GM19240 (cell line): ENCODE measurements around the gene U2AF2.

Experiments used
- DNase-seq: peaks from one replicate; pipeline ENCODE4 v3.0.0; 2011; ENCODE audit warnings: low spot score; ENCODE audit not compliant: insufficient read length

The U2AF2 gene

DNA sequence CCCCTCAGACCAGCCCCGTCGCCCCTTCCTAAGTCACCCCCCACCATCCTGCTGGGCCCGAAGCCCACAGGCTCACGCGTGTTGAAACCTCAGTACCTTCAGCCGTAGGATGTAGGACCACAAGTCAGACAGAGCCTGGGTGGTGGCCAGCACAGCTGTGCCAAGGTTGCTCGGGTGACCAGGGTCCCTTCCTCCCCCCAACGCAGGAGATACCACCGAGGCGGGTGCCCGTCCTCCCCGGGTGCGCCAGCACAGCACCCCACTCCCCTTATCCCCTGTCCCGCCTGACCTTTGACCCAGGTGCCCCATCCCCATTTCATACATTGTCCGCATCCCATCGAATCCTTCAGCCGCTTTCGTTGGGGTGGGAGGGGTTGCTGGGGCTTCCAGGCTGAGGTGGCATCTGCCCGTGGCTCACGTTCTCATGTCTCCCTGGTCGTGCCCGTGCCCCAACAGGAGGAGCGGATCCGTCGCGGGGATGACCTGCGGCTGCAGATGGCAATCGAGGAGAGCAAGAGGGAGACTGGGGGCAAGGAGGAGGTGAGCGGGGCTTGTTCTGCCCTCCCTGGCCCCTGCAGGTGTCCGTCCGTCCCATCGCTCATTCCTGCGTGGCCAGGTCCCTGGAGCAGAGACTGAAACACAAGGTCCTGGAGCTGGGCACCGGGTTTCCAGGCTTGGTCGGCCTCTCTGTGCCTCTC is 34.7 kb downstream of the U2AF2 start:
- DNase-seq: no peak

DNA sequence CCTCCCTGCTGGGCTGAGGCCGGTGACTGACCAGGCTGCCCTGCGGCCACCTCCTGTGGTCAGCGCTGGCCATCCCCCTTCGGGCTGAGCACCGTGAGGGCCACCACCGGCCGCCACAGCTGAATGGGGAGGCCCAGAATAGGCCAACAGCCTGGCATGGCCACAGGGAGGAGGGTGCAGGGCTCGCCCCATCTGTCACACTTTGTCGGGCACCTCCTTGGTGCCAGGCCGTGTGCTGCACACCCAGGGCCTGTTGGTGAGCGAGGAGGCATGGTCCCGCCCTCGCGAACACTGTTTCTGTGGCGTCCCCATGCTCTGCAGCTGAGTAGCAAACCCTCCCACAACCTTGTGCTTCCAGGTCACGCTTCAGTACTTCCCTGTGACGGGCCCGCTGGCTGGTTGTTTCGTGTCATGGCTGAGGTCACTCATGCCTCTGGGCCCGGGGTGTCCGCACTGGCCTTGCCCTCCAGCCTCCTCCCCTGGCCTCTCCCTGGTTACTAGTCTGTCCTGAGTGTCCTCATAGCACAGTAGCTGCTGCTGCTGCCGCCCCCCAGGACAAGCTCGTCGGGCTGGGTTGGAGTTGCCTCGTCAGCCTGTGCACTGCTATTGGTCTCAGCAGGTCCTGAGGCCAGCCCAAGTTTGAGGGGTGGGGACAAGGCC is 35.4 kb downstream of the U2AF2 start:
- DNase-seq: no peak

DNA sequence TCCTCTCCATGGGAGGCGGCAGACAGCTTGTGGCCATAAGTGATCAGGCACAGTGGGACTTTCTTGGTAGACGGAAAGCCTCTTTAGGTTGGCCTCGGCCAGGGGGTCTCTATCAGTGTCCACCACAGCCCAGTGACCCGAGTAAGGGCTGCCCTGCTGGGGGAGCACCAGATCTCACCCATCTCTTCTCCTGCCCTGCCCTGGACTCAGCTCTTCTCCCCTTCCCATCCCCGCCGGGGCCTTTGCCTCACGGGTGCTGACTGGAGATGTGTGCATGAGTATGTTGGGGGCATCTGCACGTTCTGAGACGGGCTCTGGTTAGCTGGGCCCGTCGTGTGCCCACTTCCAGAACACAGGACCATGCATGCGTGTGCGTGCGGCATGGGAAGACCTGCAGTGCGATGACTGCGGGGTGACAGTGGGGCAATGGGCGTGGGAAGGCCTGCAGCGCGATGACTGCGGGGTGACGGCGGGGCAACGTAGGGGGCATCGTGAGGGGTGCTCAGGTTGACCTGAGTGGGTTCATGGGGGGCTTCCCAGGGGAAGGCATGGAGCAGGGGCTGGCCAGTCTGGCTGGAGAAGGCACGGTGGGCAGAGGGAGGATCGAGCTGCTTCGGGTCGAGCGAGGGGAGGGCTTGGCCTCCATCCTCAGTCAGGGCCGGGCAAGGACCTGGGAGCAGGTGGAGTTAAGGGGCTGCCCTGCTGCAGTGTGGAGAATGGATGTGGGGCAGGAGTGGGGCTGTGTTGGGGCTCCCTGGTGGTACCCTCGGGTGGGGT is 36.1 kb downstream of the U2AF2 start:
- DNase-seq: no peak

DNA sequence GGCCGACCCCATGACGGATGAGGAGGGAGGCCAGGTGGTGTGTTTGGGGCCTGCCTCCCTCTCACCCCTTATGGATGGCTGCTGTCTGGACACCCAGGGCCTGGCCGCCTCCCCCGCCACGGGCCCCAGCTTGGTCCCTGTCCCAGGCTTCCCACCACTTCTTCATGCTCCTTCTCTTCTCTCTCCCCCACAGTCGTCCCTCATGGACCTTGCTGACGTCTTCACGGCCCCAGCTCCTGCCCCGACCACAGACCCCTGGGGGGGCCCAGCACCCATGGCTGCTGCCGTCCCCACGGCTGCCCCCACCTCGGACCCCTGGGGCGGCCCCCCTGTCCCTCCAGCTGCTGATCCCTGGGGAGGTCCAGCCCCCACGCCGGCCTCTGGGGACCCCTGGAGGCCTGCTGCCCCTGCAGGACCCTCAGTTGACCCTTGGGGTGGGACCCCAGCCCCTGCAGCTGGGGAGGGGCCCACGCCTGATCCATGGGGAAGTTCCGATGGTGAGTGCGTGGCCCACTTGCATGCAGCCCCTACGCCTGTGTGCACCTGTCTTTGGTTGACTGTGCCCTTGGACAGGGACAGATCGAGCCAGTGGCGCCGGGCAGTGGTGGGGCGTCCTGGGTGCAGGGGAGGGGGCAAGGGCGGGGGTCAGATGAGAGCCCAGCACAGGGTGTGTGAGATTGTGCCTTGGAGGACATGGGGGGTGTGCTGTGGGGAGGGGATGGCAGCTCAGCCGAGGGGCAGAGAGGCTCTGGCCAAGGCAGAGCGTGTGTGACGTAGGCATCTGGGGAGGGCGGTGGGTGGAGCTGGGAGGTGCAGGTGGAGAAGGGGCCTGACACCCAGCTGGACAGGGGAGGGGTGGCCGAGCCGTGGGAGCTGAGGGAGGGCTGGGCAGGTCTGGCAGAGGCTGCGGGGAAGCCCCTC is 37.0 kb downstream of the U2AF2 start:
- DNase-seq: no peak

DNA sequence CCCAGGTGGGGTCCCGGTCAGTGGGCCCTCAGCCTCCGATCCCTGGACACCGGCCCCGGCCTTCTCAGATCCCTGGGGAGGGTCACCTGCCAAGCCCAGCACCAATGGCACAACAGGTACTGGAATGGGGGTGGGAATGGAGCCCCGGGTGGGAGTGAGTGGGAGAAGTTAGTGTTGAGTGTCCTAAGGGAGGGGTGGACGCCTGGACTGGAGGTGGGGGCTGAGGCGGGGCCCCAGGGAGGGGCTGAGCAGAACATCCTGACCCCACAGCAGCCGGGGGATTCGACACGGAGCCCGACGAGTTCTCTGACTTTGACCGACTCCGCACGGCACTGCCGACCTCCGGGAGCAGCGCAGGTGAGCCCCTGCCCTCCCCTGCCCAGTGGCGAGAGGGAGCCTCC is 37.8 kb downstream of the U2AF2 start:
- no peak for DNase-seq

DNA sequence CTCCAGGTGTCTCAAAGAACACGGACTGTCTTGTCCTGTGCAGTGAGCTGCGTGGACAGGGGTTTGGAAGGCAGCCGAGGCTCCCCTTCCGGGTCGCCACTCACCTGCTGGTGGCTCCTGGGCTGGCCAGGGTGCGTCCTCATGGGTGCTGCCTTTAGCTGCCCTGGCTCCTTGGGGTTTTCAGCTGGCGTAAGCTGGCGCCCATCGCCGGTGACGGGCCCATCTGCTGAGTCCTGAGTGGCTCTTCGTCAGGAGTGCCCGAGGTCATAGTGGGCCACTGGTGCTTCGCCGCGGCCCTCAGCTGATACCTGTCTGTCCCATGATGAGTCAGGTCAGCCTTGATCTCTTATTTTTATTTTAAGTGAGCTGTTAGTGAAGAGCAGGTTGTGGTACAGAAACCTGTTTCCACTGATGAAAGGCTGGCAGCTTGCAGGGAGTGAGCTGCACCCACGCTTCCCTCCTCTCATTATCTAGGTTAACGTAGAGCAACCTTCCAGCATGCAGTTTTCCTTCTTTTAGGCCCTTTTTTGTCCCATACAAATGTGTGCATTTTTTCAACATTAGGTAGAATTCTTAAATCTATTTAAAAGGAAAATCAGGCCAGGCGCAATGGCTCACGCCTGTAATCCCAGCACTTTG is 38.6 kb downstream of the U2AF2 start:
- no peak for DNase-seq

DNA sequence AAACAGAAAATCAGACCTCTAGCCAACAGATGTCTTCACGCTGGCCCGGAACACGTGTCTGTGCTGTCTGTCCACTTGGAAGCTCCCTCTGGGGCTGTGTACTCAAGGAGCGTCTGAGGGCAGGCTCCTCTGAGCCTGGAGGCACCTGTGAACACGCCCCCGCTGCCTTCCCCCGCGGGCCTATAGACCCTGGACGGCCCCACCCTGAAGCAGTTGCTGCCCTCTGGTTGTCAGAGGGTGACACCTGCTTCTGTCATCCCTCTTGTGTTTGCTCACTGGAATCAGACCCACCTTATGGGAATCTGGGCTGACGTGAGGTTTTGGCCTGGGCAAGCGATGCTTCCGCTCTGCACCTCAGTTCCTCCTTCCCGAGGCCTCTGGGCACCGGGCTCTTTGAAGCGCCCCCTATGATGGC is 39.4 kb downstream of the U2AF2 start:
- no peak for DNase-seq

DNA sequence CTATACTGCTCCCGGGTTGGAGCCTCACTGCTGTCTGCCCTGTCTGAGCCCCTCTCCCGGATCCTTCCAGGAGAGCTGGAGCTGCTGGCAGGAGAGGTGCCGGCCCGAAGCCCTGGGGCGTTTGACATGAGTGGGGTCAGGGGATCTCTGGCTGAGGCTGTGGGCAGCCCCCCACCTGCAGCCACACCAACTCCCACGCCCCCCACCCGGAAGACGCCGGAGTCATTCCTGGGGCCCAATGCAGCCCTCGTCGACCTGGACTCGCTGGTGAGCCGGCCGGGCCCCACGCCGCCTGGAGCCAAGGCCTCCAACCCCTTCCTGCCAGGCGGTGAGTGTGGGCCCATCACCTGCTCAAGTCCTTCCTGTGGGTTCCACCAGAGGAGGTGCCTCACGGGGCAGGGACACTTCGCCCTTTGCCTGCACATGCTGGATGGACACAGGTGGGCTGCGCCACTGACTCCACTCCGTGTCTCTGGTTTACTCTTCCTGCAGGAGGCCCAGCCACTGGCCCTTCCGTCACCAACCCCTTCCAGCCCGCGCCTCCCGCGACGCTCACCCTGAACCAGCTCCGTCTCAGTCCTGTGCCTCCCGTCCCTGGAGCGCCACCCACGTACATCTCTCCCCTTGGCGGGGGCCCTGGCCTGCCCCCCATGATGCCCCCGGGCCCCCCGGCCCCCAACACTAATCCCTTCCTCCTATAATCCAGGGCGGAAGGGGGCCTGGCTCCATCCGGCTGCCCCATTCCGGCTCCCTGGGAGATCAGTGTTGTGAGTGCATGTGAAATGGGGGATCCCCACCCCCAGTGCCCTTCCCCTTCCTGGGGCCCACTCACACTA is 40.0 kb downstream of the U2AF2 start:
- no peak for DNase-seq

DNA sequence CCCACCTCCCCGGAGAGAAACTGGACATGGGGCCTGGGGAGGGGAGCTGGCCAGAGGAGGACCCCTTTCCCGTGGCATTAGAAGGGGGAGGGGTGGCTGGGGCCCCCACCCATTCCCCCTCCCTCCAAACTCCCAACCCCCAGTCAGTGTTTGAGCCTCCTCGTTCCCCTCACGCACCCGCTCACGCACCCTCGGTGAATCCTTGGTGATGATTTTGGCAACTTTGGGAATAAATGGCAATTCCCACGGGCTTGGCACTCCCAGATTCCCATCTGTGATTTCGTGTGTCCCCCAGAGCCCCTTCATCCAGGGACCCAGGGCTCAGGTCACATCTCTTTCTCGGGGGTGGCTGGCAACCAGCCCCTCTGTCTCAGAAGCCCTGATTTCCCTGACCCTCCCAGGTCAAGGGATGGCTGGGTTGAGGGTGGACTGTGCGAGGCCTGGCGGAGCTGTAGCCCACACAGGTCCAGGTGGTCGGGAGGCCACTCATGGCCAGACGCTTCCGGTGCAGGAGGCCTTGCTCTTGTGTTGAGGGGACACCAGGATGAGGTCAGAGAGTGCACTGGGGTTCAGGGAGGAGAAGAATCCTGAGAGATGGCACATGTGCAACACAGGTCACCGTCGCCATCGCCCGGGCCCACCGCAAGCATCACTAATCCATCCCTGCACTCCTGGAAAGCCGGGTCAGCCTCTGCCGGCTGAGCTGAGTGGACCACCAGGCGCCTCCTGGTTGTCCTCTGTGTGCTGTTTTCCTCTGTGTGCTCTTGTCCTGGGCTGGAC is 40.9 kb downstream of the U2AF2 start:
- DNase-seq: no peak

DNA sequence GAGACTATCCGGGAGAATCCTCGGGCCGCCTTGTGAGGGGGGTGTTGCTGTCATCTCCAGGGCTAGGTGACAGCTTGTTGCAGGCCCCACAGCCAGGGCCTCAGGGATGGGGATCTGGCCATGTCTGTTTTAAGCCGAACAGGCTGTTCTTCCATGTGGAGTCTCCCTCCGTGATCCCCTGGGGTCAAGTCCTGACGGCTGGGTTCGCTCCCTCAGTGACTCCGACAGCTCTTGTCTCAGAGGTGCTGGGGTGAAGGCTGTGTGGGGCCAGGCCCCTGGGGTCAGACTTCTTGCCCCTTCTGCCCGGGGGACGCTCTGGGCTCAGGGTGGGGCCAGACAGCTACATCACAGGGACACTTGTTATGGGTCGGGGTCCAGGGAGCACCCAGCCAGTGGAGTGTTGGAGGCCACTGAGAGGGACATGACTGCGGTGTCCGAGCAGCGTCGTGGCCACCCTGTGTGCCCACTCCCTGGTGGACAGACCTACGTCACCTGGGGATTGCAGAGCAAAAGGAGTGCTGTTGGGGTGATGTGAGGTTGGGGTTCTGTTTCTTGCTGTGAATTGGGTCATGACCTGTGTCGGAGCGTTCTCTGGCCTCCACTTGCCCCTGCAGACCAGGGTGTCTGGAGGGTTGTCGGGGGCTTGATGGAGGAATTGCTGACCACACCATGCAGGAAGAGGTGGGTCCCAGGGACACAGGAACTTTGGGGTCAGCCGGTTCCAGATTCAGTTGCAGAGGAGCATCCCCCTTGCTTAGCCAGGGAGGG is 41.6 kb downstream of the U2AF2 start:
- no peak for DNase-seq

DNA sequence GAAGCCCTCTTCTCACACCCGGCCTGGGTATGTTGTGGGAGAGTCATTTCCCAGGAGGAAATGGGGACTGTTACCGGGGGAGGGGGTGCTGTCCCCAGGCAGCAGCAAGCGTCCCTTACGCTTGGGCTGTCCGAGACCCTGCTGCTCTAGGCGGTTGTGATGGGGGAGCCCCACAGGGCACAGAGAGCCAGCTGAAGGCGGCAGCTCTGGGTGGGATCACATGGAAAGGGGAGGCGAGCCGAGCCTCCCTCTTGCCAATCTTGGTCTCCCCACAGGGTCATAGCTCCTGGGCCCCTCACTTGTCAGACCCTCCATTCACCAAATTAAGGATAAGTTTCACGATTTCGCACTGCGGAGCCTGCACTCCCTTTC is 42.2 kb downstream of the U2AF2 start:
- DNase-seq: no peak

DNA sequence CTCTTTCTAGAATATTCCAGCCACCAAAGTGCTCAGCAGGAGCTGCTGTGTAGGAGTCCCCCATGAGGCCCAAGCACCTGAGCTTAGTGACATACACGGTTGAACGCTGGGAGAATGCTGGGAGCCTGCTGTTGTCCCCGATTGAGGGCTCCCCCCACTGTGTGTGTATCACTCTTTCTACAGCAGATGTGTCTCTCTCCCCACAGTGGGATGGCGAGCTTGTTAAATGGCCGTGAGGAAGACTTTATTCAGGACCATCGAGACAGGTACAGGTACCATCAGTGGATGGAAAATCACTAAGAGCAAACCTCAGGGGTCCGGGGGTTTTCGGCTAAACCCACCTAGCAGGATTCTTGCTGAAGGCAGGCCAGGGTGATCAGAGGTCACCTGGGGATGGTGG is 42.9 kb downstream of the U2AF2 start:
- DNase-seq: no peak

DNA sequence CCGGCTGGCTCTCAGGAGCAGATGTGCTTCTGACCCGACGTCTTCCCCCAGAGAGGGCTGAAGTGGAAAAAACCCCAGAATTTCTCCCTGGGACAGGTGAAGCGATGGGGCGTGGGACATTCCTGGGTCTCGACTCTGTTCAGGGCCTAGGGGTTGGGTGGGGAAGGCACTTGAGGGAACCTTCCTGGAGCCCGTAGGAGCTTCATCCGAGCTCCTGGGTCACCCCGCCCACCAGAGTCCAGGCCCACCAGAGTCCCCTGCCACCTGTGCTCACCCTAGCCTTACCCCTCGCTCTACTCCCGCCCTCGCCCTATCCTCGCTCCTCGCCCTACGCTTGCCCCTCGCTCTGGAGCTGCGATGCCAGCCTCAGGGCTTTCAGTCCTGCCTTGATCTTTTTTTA is 43.4 kb downstream of the U2AF2 start:
- DNase-seq: no peak

DNA sequence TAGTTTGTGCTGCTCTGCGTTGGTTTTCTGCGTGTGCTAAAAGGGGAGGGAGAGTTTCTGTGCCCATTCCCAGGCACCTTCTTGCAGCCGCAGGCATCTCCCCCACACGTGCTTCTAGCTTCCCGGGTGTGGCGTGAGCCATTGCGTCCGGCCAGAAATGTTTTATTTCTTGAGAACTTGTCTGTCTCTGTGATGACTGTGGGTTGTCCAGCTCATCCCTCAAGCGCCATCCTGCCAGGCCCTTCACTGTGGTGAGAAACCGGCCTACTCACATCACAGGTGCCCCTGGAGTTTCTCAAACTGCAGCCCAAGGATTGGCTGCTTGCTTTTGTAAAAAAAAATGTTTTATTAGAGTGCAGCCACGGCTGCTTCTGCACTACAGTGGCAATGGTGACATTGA is 44.4 kb downstream of the U2AF2 start:
- DNase-seq: no peak

DNA sequence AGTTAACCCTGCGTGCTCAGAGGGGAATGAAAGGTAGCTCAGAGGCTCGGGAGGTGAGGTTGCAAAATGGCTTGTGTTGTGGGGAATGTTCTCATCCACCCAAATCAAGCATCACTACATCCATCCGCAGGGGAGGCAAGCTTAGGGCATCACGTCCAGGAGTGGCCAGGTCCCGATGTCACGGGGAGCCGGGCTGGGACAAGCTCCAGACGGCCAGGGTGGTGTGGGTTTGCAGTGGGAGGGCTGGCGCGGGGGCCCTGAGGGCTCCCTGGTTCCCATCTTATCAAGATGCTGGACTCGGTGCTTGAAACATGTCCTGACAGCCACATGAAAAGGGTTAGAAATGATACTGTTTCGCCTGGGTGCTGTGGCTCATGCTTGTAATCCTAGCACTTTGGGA is 46.0 kb downstream of the U2AF2 start:
- DNase-seq: no peak

DNA sequence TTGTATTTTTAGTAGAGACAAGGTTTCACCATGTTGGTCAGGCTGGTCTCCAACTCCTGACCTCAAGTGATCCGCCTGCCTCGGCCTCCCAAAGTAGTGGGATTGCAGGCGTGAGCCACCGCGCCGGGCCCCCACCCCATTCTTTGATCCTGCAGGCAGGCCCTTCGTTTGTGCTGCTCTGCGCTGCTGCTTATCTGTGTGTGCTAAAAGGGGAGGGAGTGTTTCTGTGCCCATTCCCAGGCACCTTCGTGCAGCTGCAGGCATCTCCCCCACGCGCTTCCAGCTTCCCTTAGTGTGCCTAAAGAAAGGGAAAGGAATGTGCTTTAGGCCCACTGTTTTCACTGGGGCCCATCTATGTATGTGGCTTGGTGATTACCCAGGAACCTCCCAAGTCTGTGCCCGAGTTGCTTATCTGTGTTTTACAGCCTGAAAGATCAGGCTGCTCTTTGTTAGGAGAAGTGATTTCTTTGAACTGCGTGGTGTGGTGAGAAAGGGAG is 47.3 kb downstream of the U2AF2 start:
- no peak for DNase-seq

DNA sequence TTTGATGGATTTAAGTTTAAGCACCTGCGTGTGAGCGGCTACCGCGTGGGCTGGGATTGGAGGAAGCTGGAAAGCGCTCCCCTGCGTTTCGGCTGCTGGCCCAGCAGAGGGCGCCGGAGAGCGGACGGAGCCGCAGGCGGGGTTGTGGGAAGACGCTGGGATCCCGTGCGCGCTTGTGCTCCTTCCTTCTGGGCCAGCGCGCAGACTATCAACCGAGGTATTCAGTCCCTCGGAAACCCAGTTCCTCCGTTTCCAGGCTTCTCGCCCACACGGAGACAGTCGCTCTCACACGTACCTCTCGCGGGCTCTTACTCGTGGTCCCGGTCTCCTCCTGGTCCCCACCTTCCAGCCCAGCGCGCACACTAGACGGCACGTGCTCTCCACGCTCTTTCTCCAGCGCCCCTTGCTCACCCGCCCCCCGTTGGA is 49.0 kb downstream of the U2AF2 start:
- no peak for DNase-seq

DNA sequence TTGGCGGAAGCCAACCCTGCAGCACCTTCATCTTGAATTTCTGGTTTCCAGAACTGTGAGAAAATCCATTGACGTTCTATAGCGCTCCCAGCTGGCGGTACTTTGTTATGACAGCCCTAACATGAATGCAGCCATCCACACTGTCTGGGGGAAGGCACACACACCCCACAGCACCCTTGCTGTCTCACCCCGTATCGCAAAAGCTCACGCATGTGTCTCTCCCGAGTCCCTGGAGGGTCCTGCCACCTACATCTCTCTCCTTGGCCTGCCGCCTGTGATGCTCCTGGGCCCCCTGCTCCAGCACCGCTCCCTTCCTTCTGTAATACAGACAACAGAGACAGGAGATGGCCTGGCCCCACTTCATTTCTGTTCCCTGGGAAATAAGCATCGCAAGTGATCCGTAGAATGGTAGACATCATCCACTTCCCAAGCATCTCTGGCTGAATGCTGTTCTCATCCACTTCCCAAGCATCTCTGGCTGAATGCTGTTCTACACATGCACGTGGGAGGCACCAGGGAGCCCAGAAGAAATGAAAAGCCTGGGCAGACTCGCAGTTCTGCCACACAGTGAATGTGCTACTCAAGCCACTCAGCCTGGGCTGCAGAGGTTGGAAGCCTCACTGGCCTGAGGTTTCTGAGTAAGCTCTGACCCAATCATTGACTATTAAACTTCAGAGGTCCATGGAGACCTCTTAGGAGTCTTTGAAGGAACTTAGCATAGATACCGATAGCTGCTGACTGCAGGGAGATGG is 49.8 kb downstream of the U2AF2 start:
- no peak for DNase-seq
